Measurements from ENCODE around the gene EMILIN1.

DNA sequence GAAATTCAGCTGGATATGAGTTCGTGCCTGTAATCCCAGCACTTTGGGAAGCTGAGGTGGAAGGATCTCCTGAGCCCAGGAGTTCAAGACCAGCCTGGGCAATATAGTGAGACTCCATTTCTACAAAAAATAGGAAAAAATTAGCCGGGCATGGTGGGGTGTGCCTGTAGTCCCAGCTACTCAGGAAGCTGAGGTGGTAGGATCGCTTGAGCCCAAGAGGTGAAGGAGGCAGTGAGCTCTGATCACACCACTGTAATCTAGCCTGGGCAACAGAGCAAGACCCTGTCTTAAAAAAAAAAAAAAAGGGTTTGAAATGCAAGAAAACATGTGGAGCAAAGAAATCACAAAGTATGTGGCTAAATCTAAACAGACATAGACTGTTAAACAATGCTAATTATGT, 30.7 kb downstream of the EMILIN1 start:
- TF ChIP-seq SUZ12 (IDR thresholded peaks at IDR 0.05), result no peak
- TF ChIP-seq ELF4 (IDR thresholded peaks at IDR 0.05), result no peak
- no peak for TF ChIP-seq FOXA1 (IDR thresholded peaks at IDR 0.05)
- TF ChIP-seq BHLHE40 (IDR thresholded peaks at IDR 0.05; ENCODE audit: borderline replicate concordance), result no peak
- TF ChIP-seq, protein P1, sequence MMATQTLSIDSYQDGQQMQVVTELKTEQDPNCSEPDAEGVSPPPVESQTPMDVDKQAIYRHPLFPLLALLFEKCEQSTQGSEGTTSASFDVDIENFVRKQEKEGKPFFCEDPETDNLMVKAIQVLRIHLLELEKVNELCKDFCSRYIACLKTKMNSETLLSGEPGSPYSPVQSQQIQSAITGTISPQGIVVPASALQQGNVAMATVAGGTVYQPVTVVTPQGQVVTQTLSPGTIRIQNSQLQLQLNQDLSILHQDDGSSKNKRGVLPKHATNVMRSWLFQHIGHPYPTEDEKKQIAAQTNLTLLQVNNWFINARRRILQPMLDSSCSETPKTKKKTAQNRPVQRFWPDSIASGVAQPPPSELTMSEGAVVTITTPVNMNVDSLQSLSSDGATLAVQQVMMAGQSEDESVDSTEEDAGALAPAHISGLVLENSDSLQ (IDR thresholded peaks at IDR 0.05), result no peak
- no peak for TF ChIP-seq FOXK2 (IDR thresholded peaks at IDR 0.05)
- TF ChIP-seq SP1 (IDR thresholded peaks at IDR 0.05), result no peak
- no peak for TF ChIP-seq CTBP1 (IDR thresholded peaks at IDR 0.05; ENCODE audit: borderline replicate concordance)
